Measurements from ENCODE around the gene MAGEB2.
"Not testable (repeated sequence)": the region's sequence is repeated elsewhere in the genome, so short reads cannot be mapped to it uniquely, and the experiment has no call there.

The MAGEB2 gene, protein sequence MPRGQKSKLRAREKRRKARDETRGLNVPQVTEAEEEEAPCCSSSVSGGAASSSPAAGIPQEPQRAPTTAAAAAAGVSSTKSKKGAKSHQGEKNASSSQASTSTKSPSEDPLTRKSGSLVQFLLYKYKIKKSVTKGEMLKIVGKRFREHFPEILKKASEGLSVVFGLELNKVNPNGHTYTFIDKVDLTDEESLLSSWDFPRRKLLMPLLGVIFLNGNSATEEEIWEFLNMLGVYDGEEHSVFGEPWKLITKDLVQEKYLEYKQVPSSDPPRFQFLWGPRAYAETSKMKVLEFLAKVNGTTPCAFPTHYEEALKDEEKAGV

DNA sequence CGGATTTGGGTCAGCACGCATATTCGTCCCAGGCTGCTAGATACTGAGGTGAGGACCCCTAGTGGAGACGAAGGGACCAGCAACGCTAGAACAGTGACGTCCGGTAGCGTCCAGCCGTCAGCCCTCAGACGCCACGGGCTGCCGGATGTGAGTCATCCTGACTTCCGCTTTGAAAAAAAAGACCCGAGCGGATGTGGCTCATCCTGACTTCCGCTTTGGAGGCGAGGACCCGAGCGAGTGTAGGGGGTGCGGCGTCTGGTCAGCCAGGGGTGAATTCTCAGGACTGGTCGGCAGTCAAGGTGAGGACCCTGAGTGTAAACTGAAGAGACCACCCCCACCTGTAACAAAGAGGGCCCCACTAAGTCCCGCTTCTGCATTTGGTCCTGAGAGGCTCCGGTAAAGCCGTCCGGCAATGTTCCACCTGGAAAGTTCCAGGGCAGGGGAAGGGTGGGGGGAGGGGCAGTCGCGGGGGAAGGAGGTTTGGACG lies at the start of gene MAGEB2:
Gene MAGEB2 (plus strand): TSS at position 207 of the 487 bp plus-strand sequence. CDS start 3,018 bp downstream, outside the sequence.
- FAIRE-seq: no peak

DNA sequence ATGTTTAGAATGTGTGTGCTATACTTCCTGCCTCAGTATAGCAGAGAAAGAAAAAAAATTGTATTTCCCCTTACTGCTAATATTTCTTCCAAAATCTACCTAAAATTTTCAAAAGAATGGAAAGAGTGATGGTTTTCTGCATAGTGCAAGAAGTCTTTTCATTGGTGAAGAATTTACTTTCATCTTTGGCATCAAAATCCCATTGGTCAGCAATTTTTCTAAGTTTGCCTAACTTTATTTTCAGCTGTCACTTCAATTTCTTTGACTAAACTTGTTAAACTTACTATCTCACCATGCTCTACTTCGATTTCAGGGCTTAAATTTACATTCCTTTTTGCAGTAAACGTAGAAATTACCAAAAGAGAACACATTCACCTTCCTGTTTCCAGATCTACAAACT lies 44.5 kb upstream of the MAGEB2 start:
- no peak for FAIRE-seq

DNA sequence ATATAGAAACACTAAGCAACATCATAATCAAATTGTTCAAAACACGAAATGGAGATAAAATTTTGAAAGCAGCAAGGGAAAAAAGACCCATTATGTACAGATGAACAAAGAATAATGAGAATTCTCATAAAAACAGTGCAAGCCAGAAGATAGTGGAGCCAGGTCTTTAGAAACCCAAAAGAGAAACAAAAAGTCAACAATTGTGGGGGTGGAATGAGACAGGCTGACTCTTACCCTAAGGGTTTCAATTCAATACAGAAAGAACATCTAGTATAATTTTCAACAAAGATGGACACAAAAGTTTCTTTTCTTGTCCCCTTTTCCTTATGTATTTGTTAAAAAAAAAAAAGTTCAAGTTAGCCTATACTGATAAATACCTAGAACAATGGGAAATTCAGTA lies 34.0 kb upstream of the MAGEB2 start:
- no peak for FAIRE-seq

DNA sequence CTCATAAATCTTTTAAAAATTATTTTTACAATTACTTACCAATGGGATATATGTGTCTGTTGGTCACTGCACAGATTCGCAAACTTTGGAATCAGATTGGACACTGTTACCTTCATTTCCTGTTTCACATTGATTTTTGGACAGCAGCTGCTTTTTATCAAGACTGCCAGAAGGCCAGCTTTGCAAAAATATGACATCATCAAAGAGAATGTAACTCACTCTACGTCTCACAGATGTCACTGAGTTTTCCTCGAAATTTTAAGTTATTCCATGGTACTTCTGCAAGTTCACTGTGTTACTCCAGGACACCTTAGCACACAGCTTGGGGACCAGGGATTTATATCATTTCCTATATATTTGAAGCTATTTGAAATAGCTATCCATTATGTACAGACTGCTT lies 31.8 kb upstream of the MAGEB2 start:
- no peak for FAIRE-seq

DNA sequence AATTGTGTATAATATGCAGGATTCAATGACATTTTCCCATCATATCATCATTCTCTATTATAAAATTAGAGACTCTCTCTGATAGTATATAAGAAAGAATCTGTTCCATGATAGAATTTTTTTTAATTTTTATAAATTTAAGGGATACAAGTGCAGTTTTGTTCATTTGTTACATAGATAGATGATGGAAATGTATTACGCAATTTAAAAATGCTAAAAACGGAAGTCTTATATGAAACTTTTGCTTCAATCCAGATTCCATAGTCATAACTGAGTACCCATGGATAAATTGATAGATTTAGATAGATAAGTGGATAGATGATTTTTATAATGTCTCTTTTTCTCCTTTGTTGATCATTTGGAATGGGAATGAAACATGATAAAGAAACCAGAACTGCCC lies 24.9 kb upstream of the MAGEB2 start:
- FAIRE-seq: no peak

DNA sequence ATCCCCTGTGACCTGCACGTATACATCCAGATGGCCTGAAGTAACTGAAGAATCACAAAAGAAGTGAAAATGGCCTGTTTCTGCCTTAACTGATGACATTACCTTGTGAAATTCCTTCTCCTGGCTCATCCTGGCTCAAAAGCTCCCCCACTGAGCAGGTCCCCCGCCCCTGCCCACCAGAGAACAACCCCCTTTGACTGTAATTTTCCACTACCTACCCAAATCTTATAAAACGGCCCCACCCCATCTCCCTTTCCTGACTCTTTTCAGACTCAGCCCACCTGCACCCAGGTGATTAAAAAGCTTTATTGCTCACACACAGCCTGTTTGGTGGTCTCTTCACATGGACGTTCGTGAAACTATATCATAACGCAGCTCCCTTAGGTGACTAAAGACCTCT lies 21.5 kb upstream of the MAGEB2 start:
- not testable (repeated sequence) for FAIRE-seq

DNA sequence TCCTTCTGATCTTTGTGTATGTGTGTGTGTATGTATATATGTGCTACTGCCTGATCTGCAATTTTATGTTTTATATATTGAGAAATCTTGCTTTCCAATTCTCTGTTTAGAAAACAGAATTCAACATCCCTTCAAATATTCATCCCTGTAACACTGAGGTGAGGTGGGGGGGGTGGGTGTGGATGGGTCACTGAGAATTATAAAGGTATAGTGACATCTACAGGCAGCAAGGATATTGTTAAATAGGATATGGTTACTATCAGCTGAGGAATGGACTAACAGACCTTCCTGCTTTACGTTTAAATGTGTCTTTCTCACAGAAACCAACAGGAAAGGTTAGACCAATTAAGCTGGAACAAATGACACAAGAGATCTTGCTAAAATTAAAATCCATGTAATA lies 19.0 kb upstream of the MAGEB2 start:
- no peak for FAIRE-seq

DNA sequence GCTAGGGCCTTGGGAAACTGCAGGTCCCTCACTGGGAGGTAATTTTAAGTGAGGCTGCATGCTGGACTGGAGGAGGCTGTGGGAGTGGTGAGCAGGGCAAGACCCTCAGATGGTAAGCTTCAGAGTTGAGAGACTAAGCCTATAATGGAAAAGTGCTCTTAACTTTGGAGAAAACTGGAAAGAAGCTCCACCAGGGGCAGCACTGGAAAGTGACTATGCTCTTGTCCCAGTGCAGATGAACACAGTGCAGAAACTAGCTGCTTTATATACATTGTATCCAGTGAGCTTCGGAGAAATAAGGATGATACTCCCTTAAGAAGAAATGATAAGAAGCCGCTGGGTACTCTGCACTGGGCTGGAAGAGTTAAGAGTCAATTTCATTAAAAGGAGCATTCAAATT lies 3.2 kb upstream of the MAGEB2 start:
- no peak for FAIRE-seq

DNA sequence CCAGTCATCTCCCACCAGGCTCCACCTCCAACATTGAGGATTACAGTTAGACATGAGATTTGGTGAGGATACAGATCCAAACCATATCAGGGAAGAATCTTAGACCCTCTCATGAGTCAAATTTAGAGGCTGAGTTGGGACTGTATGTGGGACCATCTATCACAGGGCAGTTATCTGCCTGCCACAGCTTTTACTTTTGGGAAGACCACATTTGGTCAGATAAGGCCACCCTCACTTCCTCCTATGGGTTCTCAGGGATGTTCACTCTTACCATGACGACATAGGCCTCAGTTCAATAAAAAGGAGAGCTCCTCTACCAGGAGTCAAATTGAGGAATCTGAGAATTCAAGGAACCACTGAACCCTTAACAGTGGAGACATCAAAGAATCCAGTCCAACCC lies 2.1 kb downstream of the MAGEB2 start:
- no peak for FAIRE-seq

DNA sequence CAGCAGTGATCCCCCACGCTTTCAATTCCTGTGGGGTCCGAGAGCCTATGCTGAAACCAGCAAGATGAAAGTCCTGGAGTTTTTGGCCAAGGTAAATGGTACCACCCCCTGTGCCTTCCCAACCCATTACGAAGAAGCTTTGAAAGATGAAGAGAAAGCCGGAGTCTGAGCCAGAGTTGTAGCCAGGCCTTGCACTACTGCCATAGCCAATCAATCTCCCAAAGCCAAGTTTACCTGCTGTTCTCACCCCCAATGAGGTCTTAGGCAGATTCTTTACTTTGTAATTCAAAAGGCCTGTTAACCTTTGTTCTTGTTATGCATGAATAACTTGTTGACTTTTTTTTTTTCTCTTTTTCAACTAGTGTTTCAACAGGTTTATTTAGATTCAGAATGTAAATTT lies 4.0 kb downstream of the MAGEB2 start:
- FAIRE-seq: no peak

DNA sequence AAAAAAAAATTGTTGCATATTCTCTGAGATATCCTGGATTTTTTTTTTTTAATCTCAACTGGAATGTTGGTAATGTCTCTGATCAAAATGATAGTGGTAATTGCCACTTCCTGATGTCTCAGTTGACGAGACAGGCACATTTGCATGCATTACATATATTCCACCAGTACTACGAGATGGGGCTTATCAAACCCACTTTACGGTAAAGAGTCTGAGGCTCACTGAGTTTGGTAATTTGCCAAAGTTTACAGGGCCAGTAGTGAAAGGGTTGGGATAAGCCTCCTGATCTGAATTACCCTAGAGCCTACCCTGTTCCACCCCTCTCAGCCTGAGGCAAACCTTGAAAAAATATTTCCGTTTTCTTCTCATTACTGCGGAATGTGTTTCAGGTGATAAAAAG lies 5.3 kb downstream of the MAGEB2 start:
- FAIRE-seq: no peak

DNA sequence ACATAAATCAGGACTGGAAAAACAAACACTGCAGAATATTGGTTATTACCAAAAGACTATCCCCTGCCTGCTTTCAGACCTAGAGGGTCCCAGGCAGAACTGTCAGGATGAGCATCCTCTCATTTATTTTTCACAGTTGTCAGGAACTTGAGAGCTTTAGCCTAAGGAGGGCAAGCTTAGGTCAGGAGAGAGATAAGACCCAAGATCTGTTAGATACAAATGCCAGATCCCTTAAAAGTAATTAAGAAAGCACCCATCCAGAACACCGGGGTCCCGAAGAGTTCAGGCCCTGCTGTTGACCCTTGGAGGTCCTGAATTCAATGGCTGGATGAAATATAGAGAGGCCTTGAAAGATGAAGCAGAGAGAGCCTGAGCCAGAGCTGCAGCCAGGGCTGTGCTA lies 9.2 kb downstream of the MAGEB2 start:
- no peak for FAIRE-seq

DNA sequence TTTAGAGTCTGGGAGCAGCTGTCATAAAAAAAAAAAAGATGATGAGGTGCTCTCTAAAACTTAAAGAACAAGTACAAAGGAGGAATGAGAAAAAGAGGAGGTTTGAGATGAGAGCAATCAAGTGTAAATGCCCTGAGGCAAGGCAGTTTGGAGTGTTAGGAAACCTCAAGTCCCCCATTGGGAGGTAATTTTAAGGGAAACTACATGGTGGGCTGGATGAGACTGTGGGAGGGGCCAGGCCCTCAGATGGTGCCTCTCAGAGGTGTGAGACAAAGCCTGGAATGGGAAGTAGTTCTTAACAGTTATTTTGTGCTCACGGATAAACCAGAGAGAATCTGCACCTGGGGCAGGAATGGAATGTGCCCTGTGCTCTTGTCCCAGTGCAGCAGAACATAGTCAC lies 13.2 kb downstream of the MAGEB2 start:
- FAIRE-seq: no peak

DNA sequence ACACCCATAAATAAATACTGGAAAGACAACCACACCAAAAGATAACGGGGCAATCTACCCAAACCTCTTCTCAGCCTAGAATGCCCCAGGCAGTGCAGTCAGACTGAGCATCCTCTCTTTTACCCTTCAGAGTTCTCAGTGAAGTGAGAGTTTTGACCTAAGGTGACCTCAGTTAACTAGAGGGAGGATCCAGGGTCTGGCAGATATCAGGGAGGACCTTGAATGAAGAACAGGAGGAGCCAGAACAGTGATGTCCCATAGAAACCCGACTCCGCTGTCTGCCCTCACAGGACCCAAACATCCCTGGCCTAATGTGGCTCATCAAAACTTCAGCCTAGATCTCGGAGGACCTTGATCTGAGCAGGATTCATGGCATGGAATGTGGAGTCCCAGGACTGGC lies 15.0 kb downstream of the MAGEB2 start, which contains the start of gene MAGEB3:
Gene MAGEB3 (plus strand): TSS at position 263 of the 400 bp plus-strand sequence. CDS start 5,268 bp downstream, outside the sequence.
- no peak for FAIRE-seq

DNA sequence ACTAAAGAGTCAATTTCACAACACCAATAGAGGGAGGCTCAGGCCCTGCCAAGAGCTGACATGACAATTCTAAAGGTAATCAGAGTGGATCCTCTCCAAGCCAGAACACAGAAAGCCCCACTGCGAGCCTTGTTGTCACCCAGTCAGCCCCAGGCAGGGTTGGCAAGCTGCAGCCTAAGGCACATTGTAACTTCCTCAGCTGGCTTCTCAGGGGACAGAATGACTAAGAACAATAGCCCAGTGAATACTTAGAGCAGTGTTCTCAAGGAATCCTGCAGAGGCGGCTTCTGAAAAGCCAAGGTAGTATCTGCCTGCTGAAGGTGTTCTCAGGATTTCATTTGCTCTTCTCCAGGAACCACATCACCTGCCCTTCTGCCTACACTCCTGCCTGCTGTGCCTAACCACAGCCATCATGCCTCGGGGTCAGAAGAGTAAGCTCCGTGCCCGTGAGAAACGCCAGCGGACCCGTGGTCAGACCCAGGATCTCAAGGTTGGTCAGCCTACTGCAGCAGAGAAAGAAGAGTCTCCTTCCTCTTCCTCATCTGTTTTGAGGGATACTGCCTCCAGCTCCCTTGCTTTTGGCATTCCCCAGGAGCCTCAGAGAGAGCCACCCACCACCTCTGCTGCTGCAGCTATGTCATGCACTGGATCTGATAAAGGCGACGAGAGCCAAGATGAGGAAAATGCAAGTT lies 26.5 kb downstream of the MAGEB2 start, which contains the start of gene MAGEB4:
Gene MAGEB4 (plus strand): TSS at position 277 of the 692 bp plus-strand sequence. CDS start 136 bp downstream, at position 413.
- no peak for FAIRE-seq

DNA sequence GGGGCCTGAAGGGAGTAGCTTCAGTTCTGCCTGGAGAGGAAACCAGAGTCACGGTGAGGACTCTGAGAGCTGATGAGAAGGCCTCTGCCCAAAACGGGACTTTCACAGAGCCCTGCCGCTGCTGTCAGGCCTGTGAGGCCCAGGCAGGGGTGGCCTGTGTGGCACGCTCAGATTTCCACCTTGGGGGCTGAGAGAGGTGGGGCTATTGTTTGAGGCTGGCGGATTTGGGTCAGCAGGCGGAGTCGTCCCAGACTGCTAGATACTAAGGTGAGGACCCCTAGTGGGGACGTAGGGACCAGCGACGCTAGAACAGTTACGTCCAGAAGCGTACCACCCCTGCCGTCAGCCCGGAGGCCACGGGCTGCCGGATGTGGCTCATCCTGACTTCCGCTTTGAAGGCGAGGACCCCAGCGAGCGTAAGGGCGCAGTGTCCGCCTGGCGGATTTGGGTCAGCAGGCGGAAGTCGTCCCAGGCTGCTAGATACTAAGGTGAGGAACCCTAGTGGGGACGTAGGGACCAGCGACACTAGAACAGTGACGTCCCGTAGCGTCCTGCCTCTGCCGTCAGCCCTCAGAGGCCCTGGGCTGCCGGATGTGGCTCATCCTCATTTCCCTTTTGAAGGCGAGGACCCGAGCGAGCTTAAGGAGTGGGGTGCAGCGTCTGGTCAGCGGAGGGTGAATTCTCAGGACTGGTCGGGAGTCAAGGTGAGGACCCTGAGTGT lies 31.6 kb downstream of the MAGEB2 start, which contains the start of gene MAGEB1:
Gene MAGEB1 (plus strand): TSS at position 378 of the 721 bp plus-strand sequence. CDS start 3,348 bp downstream, outside the sequence.
- no peak for FAIRE-seq

DNA sequence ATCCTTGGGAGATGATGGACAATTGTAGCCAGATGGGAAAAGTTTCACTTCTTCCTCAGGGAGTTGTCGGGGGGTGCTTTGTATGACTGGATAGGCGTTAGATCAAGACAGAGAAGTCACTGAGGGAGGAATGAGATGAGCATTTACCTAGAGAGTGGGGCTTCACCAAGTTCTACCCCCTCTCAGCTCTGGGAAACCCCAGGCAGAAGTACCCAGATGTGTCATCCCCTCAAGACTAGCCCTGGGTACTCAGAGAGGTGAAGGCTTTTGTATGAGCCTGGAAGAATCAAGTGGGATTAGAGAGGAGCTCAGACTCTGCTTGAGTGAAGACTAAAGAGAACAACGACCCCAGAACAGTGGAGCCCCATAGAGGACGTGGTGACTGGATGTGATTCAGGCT lies 33.5 kb downstream of the MAGEB2 start:
- FAIRE-seq: no peak

DNA sequence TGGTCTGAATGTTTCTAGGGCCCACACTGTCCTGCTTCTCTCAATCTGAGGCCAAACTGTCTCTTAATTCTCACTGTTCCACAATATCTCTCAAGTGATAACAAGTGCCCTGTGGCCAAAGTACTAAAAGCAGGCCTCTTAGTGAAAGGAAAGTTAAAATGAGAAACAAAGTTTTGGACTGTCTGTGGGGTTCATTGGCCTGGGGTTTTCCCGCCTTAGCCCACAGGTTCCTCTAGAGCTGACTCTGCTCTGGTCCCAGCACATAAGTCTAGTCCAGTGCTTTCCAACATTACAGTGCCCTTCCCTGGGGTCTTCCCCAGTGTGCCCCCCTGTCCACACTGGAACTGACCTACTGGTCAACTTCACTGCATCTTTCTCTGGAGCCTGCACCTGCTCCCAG lies 37.9 kb downstream of the MAGEB2 start:
- no peak for FAIRE-seq

DNA sequence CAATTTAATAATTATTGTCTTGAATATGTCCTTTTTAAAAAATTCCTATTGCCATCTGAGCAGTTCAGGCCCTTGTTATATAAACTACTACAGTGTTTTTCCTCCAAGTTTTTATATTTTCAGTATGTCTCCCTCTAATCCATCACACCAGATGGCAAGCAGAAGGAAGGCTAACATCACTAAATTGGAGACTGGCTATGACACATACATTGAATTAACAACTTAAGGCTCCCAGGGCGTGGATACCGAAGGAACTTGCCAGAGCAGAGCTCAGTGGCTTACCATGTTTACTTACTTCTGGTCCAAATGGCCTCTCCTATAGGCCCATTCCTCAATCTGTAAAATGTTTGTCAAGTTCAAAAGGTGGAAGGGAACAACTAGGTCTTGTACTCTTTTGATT lies 44.6 kb downstream of the MAGEB2 start:
- FAIRE-seq: no peak

DNA sequence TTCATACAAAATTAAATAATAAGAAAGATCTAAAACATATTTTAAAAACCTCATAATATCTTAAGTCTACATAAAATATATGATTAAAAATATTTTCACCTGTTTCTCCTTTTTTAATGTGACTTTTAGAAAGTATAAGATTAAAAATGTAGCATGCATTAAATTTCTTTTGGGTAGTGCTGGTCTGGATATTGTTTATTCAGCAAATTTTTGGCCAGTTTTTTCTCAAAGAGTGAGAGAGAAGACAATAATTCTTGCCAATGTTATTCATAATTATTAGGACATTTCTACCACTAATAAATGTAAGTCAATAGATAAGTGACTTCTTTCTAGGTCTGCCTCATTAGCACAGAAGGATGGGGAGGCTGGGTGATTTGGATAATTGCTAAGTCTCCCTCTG lies 45.6 kb downstream of the MAGEB2 start:
- FAIRE-seq: no peak

DNA sequence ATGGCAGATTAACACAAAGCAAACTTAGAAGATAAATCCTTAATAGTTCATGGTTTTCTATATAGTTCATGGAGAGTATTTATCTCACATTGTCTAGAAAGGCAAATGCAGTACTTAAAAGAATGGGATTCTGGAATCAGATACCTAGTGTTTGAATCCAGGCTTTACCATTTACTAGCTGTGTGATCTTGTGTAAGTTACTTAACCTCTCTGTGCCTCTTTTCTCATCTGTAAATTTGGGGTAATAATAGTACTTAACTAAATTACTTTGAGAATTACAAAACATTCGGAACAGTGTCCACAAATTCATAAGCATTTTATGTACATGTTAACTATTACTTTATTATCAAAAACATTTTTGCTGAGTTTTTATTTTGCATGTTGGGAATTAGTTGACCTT lies 47.4 kb downstream of the MAGEB2 start:
- no peak for FAIRE-seq

Measured in TTC549 (cell line).